ENCODE results near the gene HNRNPDL.

DNA sequence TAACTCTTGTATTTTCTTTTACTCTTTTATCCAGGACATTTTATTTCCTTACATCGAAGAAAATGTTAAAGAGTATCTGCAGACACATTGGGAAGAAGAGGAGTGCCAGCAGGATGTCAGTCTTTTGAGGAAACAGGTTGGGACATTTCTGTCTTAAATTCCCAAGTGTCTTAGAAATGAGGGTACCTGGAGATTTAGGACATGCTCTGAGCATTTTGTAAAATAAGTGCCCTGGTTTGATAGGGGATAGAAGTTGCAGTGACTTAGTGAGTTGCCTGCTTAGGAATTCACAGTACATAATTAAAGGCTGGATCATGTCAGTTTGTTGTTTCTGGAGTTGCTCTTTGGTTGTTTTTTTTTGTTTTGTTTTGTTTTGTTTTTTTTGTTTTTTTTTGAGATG, 17.6 kb upstream of the HNRNPDL start:
- no peak for TF ChIP-seq EP300 (IDR thresholded peaks at IDR 0.05; ENCODE audit: borderline replicate concordance in 1 of 2, low read depth in 1 of 2, low read length in 1 of 2)
- TF ChIP-seq, protein P1, sequence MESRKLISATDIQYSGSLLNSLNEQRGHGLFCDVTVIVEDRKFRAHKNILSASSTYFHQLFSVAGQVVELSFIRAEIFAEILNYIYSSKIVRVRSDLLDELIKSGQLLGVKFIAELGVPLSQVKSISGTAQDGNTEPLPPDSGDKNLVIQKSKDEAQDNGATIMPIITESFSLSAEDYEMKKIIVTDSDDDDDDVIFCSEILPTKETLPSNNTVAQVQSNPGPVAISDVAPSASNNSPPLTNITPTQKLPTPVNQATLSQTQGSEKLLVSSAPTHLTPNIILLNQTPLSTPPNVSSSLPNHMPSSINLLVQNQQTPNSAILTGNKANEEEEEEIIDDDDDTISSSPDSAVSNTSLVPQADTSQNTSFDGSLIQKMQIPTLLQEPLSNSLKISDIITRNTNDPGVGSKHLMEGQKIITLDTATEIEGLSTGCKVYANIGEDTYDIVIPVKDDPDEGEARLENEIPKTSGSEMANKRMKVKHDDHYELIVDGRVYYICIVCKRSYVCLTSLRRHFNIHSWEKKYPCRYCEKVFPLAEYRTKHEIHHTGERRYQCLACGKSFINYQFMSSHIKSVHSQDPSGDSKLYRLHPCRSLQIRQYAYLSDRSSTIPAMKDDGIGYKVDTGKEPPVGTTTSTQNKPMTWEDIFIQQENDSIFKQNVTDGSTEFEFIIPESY (IDR thresholded peaks at IDR 0.05; ENCODE audit: borderline replicate concordance, low read depth): no peak
- TF ChIP-seq, protein P2, sequence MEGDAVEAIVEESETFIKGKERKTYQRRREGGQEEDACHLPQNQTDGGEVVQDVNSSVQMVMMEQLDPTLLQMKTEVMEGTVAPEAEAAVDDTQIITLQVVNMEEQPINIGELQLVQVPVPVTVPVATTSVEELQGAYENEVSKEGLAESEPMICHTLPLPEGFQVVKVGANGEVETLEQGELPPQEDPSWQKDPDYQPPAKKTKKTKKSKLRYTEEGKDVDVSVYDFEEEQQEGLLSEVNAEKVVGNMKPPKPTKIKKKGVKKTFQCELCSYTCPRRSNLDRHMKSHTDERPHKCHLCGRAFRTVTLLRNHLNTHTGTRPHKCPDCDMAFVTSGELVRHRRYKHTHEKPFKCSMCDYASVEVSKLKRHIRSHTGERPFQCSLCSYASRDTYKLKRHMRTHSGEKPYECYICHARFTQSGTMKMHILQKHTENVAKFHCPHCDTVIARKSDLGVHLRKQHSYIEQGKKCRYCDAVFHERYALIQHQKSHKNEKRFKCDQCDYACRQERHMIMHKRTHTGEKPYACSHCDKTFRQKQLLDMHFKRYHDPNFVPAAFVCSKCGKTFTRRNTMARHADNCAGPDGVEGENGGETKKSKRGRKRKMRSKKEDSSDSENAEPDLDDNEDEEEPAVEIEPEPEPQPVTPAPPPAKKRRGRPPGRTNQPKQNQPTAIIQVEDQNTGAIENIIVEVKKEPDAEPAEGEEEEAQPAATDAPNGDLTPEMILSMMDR (IDR thresholded peaks at IDR 0.05): no peak
- no peak for TF ChIP-seq MXI1 (IDR thresholded peaks at IDR 0.05; ENCODE audit: low read depth, low read length)
- TF ChIP-seq RCOR1 (IDR thresholded peaks at IDR 0.05; ENCODE audit: low read length): no peak
- TF ChIP-seq RAD21 (IDR thresholded peaks at IDR 0.05; ENCODE audit: low read length): no peak
- no peak for TF ChIP-seq YY1 (IDR thresholded peaks at IDR 0.05; ENCODE audit: low read depth)
- no peak for TF ChIP-seq JUND (IDR thresholded peaks at IDR 0.05)
- no peak for TF ChIP-seq TAF1 (IDR thresholded peaks at IDR 0.05; ENCODE audit: borderline replicate concordance, low read depth, low read length)
- TF ChIP-seq USF2 (IDR thresholded peaks at IDR 0.05; ENCODE audit: borderline replicate concordance, low read depth, low read length): no peak
- no peak for TF ChIP-seq IRF3 (IDR thresholded peaks at IDR 0.05; ENCODE audit: low read depth, low read length)

Data from SK-N-SH (cell line).